Measurements from ENCODE around the gene RMRP.

- TF ChIP-seq CTCF (tag by site-specific recombination; IDR thresholded peaks at IDR 0.05), result no peak
- TF ChIP-seq, protein P1, sequence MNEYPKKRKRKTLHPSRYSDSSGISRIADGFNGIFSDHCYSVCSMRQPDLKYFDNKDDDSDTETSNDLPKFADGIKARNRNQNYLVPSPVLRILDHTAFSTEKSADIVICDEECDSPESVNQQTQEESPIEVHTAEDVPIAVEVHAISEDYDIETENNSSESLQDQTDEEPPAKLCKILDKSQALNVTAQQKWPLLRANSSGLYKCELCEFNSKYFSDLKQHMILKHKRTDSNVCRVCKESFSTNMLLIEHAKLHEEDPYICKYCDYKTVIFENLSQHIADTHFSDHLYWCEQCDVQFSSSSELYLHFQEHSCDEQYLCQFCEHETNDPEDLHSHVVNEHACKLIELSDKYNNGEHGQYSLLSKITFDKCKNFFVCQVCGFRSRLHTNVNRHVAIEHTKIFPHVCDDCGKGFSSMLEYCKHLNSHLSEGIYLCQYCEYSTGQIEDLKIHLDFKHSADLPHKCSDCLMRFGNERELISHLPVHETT (tag by site-specific recombination; IDR thresholded peaks at IDR 0.05), result no peak
- no peak for TF ChIP-seq ZNF610 (tag by site-specific recombination; IDR thresholded peaks at IDR 0.05; ENCODE audit: borderline replicate concordance)
- no peak for TF ChIP-seq ZNF266 (tag by site-specific recombination; IDR thresholded peaks at IDR 0.05; ENCODE audit: low read depth)
- TF ChIP-seq ZNF776 (tag by site-specific recombination; IDR thresholded peaks at IDR 0.05; ENCODE audit: borderline replicate concordance), result no peak
- no peak for TF ChIP-seq ZFP3 (tag by site-specific recombination; IDR thresholded peaks at IDR 0.05; ENCODE audit: low read depth)
- TF ChIP-seq ZNF138 (tag by site-specific recombination; IDR thresholded peaks at IDR 0.05; ENCODE audit: borderline replicate concordance), result no peak
These were observed 10.1 kb upstream of the RMRP start for GRCh38 chr9:35667939-35668338.

All from HEK293 (cell line).